ENCODE measurements around the gene BEST1. TPM values are rescaled to one million over a fixed set of nuclear protein-coding genes. Genes with fewer than 3 reads are reported as not detected.
A peak's percentile ranks its signal among the peaks of the same experiment; 100 is the strongest.

BEST1 gene
- total RNA-seq, 1 donor: 8.0 TPM

GRCh38 chr11:61918938-61919704 lies 31.0 kb upstream of the BEST1 start:
- Histone ChIP-seq H3K9me3 (ENCODE audit: low read depth, low read length) (no peaks in the 10 kb centered on the region), H3K27ac (ENCODE audit: low read depth, low read length) (no peak overlapping the region), H3K4me1 (ENCODE audit: insufficient read depth, low read length) (peaks cover 11% of the 10 kb centered on the region), H4K20me1 (ENCODE audit: insufficient read depth, low read length) (no peaks in the 10 kb centered on the region), H3K27me3 (ENCODE audit: insufficient read depth, low read length) (peaks cover 10% of the 10 kb centered on the region), H2AFZ (ENCODE audit: low read length) (no peak overlapping the region), H3K4me2 (ENCODE audit: insufficient read depth, low read length) (no peak overlapping the region), H3K79me2 (ENCODE audit: insufficient read depth, low read length) (peaks cover 3% of the 10 kb centered on the region), H3K36me3 (ENCODE audit: insufficient read depth, low read length) (no peaks in the 10 kb centered on the region), H3K4me3 (ENCODE audit: insufficient read depth, low read length) (no peak overlapping the region)
- peak; percentile 86 for DNase-seq (ENCODE audit: insufficient read length, low spot score, missing footprints)
- TF ChIP-seq CTCF (IDR thresholded peaks at IDR 0.05; ENCODE audit: extremely low read depth, low read depth, low read length): no peak

- Histone ChIP-seq H3K4me3 (ENCODE audit: insufficient read depth, low read length) (no peak overlapping the region), H3K27me3 (ENCODE audit: insufficient read depth, low read length) (peaks cover 10% of the 10 kb centered on the region), H2AFZ (ENCODE audit: low read length) (no peak overlapping the region), H3K9me3 (ENCODE audit: low read depth, low read length) (no peaks in the 10 kb centered on the region), H4K20me1 (ENCODE audit: insufficient read depth, low read length) (no peaks in the 10 kb centered on the region), H3K27ac (ENCODE audit: low read depth, low read length) (no peak overlapping the region), H3K4me2 (ENCODE audit: insufficient read depth, low read length) (no peak overlapping the region), H3K36me3 (ENCODE audit: insufficient read depth, low read length) (no peaks in the 10 kb centered on the region), H3K79me2 (ENCODE audit: insufficient read depth, low read length) (peaks cover 3% of the 10 kb centered on the region), H3K4me1 (ENCODE audit: insufficient read depth, low read length) (peaks cover 11% of the 10 kb centered on the region)
- TF ChIP-seq CTCF (IDR thresholded peaks at IDR 0.05; ENCODE audit: extremely low read depth, low read depth, low read length): no peak
- DNase-seq (ENCODE audit: insufficient read length, low spot score, missing footprints): peak; percentile 29
Measured at GRCh38 chr11:61919705-61920631, 30.2 kb upstream of the BEST1 start.

GRCh38 chr11:61921446-61921845 lies 28.7 kb upstream of the BEST1 start:
- Histone ChIP-seq H3K79me2 (ENCODE audit: insufficient read depth, low read length) (peaks cover 1% of the 10 kb centered on the region), H3K4me1 (ENCODE audit: insufficient read depth, low read length) (peaks cover 11% of the 10 kb centered on the region), H3K4me2 (ENCODE audit: insufficient read depth, low read length) (no peak overlapping the region), H3K27me3 (ENCODE audit: insufficient read depth, low read length) (peaks cover 10% of the 10 kb centered on the region), H2AFZ (ENCODE audit: low read length) (no peak overlapping the region), H3K4me3 (ENCODE audit: insufficient read depth, low read length) (no peak overlapping the region), H3K9me3 (ENCODE audit: low read depth, low read length) (no peaks in the 10 kb centered on the region), H3K36me3 (ENCODE audit: insufficient read depth, low read length) (no peaks in the 10 kb centered on the region), H3K27ac (ENCODE audit: low read depth, low read length) (no peak overlapping the region), H4K20me1 (ENCODE audit: insufficient read depth, low read length) (no peaks in the 10 kb centered on the region)
- TF ChIP-seq CTCF (IDR thresholded peaks at IDR 0.05; ENCODE audit: extremely low read depth, low read depth, low read length): no peak
- DNase-seq (ENCODE audit: insufficient read length, low spot score, missing footprints): peak; percentile 49

GRCh38 chr11:61922539-61922938 lies 27.6 kb upstream of the BEST1 start:
- peaks cover 11% of the 10 kb centered on the region for H3K4me1 ChIP-seq (ENCODE audit: insufficient read depth, low read length)
- no peaks in the 10 kb centered on the region for H4K20me1 ChIP-seq (ENCODE audit: insufficient read depth, low read length)
- peaks cover 10% of the 10 kb centered on the region for H3K27me3 ChIP-seq (ENCODE audit: insufficient read depth, low read length)
- no peaks in the 10 kb centered on the region for H3K79me2 ChIP-seq (ENCODE audit: insufficient read depth, low read length)
- no peak overlapping the region for H2AFZ ChIP-seq (ENCODE audit: low read length)
- no peak overlapping the region for H3K4me3 ChIP-seq (ENCODE audit: insufficient read depth, low read length)
- TF ChIP-seq CTCF (IDR thresholded peaks at IDR 0.05; ENCODE audit: extremely low read depth, low read depth, low read length): no peak
- H3K36me3 ChIP-seq (ENCODE audit: insufficient read depth, low read length): no peaks in the 10 kb centered on the region
- H3K9me3 ChIP-seq (ENCODE audit: low read depth, low read length): no peaks in the 10 kb centered on the region
- H3K4me2 ChIP-seq (ENCODE audit: insufficient read depth, low read length): no peak overlapping the region
- peak; percentile 98 for DNase-seq (ENCODE audit: insufficient read length, low spot score, missing footprints)
- H3K27ac ChIP-seq (ENCODE audit: low read depth, low read length): no peak overlapping the region

Measured in osteoblast (primary cell).